Coronary artery (tissue), 2 donors: ENCODE data around the gene SMPDL3A.

ENCODE experiments used
- DNase-seq: peaks from one replicate; pipeline ENCODE4 v3.0.0-alpha.2; 2017; ENCODE audit warnings: low spot score
- H3K27ac ChIP-seq, 2 donors: fragments of 200-600 bp; sonication (generic); one replicate each; pipeline ENCODE4 v1.5.1; 2016 to 2019
- H3K4me3 ChIP-seq: fragments of 200-600 bp; sonication (generic); 2 replicates; pipeline ENCODE4 v1.5.1; 2016; ENCODE audit warnings: mild to moderate bottlenecking, moderate library complexity
- CTCF ChIP-seq: fragments of 200-600 bp; sonication (generic); IDR thresholded peaks from one replicate; pipeline ENCODE4 v1.5.1; 2019; ENCODE audit warnings: antibody characterized with exemption

Gene SMPDL3A

GRCh38 chr6:122749451-122750050 is 39.5 kb upstream of the SMPDL3A start:
- Histone ChIP-seq H3K4me3 (no peak overlapping the region), H3K27ac (no peak overlapping the region)
- no peak for TF ChIP-seq CTCF
- no peak for DNase-seq

- no peak for TF ChIP-seq CTCF
- DNase-seq, result no peak
- no peak overlapping the region for H3K4me3 ChIP-seq
- no peak overlapping the region for H3K27ac ChIP-seq
These were observed 37.7 kb upstream of the SMPDL3A start for GRCh38 chr6:122751326-122751725.

- H3K27ac ChIP-seq, result no peak overlapping the region
- TF ChIP-seq CTCF, result no peak
- DNase-seq, result no peak
- H3K4me3 ChIP-seq, result no peak overlapping the region
These were observed 36.6 kb upstream of the SMPDL3A start for GRCh38 chr6:122752459-122752858.

- no peak overlapping the region for H3K27ac ChIP-seq
- DNase-seq, result no peak
- peak overlapping the region; percentile 19 for H3K4me3 ChIP-seq
- TF ChIP-seq CTCF, result no peak
These were observed 35.9 kb upstream of the SMPDL3A start for GRCh38 chr6:122753000-122753687.

- DNase-seq, result no peak
- TF ChIP-seq CTCF, result no peak
- Histone ChIP-seq H3K4me3 (peak overlapping the region; percentile 19), H3K27ac (no peak overlapping the region)
These were observed 35.4 kb upstream of the SMPDL3A start for GRCh38 chr6:122753688-122754056.

GRCh38 chr6:122754191-122754731 is 34.8 kb upstream of the SMPDL3A start:
- Histone ChIP-seq H3K4me3 (no peak overlapping the region), H3K27ac (no peak overlapping the region)
- no peak for DNase-seq
- no peak for TF ChIP-seq CTCF

GRCh38 chr6:122755901-122756300 is 33.2 kb upstream of the SMPDL3A start:
- Histone ChIP-seq H3K27ac (no peak overlapping the region), H3K4me3 (no peak overlapping the region)
- no peak for TF ChIP-seq CTCF
- DNase-seq, result no peak
